ENCODE data around the gene OR10G3. TPM values are rescaled to one million over a fixed set of nuclear protein-coding genes. Genes with fewer than 3 reads are reported as not detected.

OR10G3 gene
- total RNA-seq, 1 donor from 2014 or later, result not detected

DNA sequence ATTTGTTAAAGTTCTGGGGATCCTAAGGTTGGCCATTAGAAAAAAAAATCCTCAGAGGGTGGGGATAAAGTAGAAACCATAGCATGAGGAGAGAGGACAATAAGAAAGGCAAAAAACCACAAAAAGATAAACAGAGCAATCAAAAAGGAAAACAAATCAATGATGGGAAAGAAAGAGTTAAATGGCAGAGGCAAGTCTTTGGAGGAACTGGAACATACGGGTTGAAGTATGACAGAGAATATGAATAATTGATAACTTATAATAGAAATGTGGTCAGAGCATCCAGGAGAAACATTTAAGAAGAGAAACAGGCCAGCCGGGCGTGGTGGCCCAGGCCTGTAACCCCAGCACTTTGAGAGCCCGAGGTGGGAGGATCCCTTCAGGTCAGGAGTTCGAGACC is 35.9 kb downstream of the OR10G3 start:
- Histone ChIP-seq H3K4me2 (ENCODE audit: low read length) (no peak overlapping the region), H2AFZ (ENCODE audit: low read depth, low read length) (no peak overlapping the region), H4K20me1 (ENCODE audit: insufficient read depth, low read length) (no peaks in the 10 kb centered on the region), H3K36me3 (ENCODE audit: insufficient read depth, low read length) (no peaks in the 10 kb centered on the region), H3K4me3 (ENCODE audit: insufficient read depth, low read depth, low read length) (no peak overlapping the region), H3K9ac (ENCODE audit: low read length) (no peak overlapping the region), H3K27me3 (ENCODE audit: insufficient read depth, low read length) (peaks cover 10% of the 10 kb centered on the region), H3K27ac (ENCODE audit: low read depth, low read length) (no peak overlapping the region), H3K9me3 (ENCODE audit: insufficient read depth, low read depth, low read length) (no peaks in the 10 kb centered on the region), H3K4me1 (ENCODE audit: insufficient read depth, low read length) (no peaks in the 10 kb centered on the region), H3K79me2 (ENCODE audit: insufficient read depth, low read length) (no peaks in the 10 kb centered on the region)
- Mint-ChIP-seq H3K27ac (ENCODE audit: unreplicated experiment) (peak overlapping the region; percentile 7), H3K4me3 (ENCODE audit: unreplicated experiment) (no peak overlapping the region), H3K36me3 (ENCODE audit: low read depth, unreplicated experiment) (no peaks in the 10 kb centered on the region), H3K27me3 (ENCODE audit: low read depth, unreplicated experiment) (no peaks in the 10 kb centered on the region), H3K9me3 (ENCODE audit: unreplicated experiment) (peaks cover 3% of the 10 kb centered on the region), H3K4me1 (ENCODE audit: low read depth, unreplicated experiment) (peaks cover 6% of the 10 kb centered on the region)
- FAIRE-seq (no peak), DNase-seq (ENCODE audit: low read depth) (no peak)
- TF ChIP-seq EZH2 (IDR thresholded peaks at IDR 0.05; ENCODE audit: insufficient read depth, low read length), result no peak
- TF ChIP-seq CTCF (IDR thresholded peaks at IDR 0.05; ENCODE audit: insufficient read depth, low read depth, low read length), result no peak

GRCh38 chr14:21543521-21543960 is 36.3 kb downstream of the OR10G3 start:
- Histone ChIP-seq H3K27me3 (ENCODE audit: insufficient read depth, low read length) (peaks cover 14% of the 10 kb centered on the region), H3K4me3 (ENCODE audit: insufficient read depth, low read depth, low read length) (no peak overlapping the region), H4K20me1 (ENCODE audit: insufficient read depth, low read length) (no peaks in the 10 kb centered on the region), H3K4me1 (ENCODE audit: insufficient read depth, low read length) (no peaks in the 10 kb centered on the region), H3K4me2 (ENCODE audit: low read length) (no peak overlapping the region), H3K9me3 (ENCODE audit: insufficient read depth, low read depth, low read length) (no peaks in the 10 kb centered on the region), H2AFZ (ENCODE audit: low read depth, low read length) (no peak overlapping the region), H3K9ac (ENCODE audit: low read length) (no peak overlapping the region), H3K79me2 (ENCODE audit: insufficient read depth, low read length) (no peaks in the 10 kb centered on the region), H3K27ac (ENCODE audit: low read depth, low read length) (no peak overlapping the region), H3K36me3 (ENCODE audit: insufficient read depth, low read length) (no peaks in the 10 kb centered on the region)
- Mint-ChIP-seq H3K36me3 (ENCODE audit: low read depth, unreplicated experiment) (no peaks in the 10 kb centered on the region), H3K9me3 (ENCODE audit: unreplicated experiment) (peaks cover 3% of the 10 kb centered on the region), H3K27me3 (ENCODE audit: low read depth, unreplicated experiment) (no peaks in the 10 kb centered on the region), H3K27ac (ENCODE audit: unreplicated experiment) (peak overlapping the region; percentile 7), H3K4me1 (ENCODE audit: low read depth, unreplicated experiment) (peaks cover 6% of the 10 kb centered on the region), H3K4me3 (ENCODE audit: unreplicated experiment) (no peak overlapping the region)
- no peak for TF ChIP-seq EZH2 (IDR thresholded peaks at IDR 0.05; ENCODE audit: insufficient read depth, low read length)
- TF ChIP-seq CTCF (IDR thresholded peaks at IDR 0.05; ENCODE audit: insufficient read depth, low read depth, low read length), result no peak
- no peak for DNase-seq (ENCODE audit: low read depth)
- no peak for FAIRE-seq

DNA sequence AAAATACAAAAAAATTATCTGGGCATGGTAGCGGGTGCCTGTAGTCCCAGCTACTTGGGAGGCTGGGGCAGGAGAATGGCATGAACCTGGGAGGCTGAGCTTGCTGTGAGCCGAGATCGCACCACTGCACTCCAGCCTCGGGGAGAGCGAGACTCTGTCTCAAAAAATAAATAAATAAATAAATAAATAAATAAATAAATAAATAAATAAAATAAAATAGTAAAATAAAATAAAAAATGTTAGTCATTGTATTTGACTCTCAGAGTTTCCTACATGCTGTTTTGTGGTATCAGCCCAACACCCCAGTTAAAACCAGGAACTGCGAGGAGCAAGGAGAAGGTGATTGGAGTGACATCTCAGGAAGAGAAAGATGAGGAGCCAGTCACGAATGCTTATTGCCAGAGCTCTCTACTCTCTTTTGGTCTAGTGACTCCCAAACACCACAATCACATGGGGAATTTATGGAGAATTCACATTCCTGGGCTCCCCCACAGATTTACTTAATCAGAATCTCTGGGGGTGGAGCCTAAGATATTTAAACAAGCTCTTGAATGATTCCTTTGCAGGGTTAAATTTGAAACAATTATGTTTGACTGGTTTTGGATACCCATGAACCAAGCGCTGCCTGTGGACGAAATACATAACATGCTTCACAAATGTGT is 38.3 kb downstream of the OR10G3 start:
- no peak overlapping the region for H3K9ac ChIP-seq (ENCODE audit: low read length)
- Mint-ChIP-seq H3K9me3 (ENCODE audit: unreplicated experiment) (no peaks in the 10 kb centered on the region), H3K4me1 (ENCODE audit: low read depth, unreplicated experiment) (peaks cover 10% of the 10 kb centered on the region), H3K36me3 (ENCODE audit: low read depth, unreplicated experiment) (no peaks in the 10 kb centered on the region), H3K27me3 (ENCODE audit: low read depth, unreplicated experiment) (peaks cover under 1% of the 10 kb centered on the region), H3K27ac (ENCODE audit: unreplicated experiment) (no peak overlapping the region), H3K4me3 (ENCODE audit: unreplicated experiment) (no peak overlapping the region)
- H3K9me3 ChIP-seq (ENCODE audit: insufficient read depth, low read depth, low read length), result no peaks in the 10 kb centered on the region
- no peak overlapping the region for H3K4me2 ChIP-seq (ENCODE audit: low read length)
- H3K27me3 ChIP-seq (ENCODE audit: insufficient read depth, low read length), result peaks cover 26% of the 10 kb centered on the region
- H4K20me1 ChIP-seq (ENCODE audit: insufficient read depth, low read length), result no peaks in the 10 kb centered on the region
- H3K4me3 ChIP-seq (ENCODE audit: insufficient read depth, low read depth, low read length), result no peak overlapping the region
- no peaks in the 10 kb centered on the region for H3K4me1 ChIP-seq (ENCODE audit: insufficient read depth, low read length)
- no peak overlapping the region for H3K27ac ChIP-seq (ENCODE audit: low read depth, low read length)
- H3K79me2 ChIP-seq (ENCODE audit: insufficient read depth, low read length), result no peaks in the 10 kb centered on the region
- no peak for FAIRE-seq
- H2AFZ ChIP-seq (ENCODE audit: low read depth, low read length), result no peak overlapping the region
- H3K36me3 ChIP-seq (ENCODE audit: insufficient read depth, low read length), result no peaks in the 10 kb centered on the region
- no peak for DNase-seq (ENCODE audit: low read depth)
- no peak for TF ChIP-seq CTCF (IDR thresholded peaks at IDR 0.05; ENCODE audit: insufficient read depth, low read depth, low read length)

Data from astrocyte (in vitro differentiated cells and primary cell).